ENCODE measurements around the gene PDCD1. TPM values are rescaled to one million over a fixed set of nuclear protein-coding genes. Genes with fewer than 3 reads are reported as not detected.

PDCD1 gene
- total and polyA plus RNA-seq, 2 experiments from 2014 or later = not detected

- H3K36me3 ChIP-seq (ENCODE audit: low read depth) = no peaks in the 10 kb centered on the region
- TF ChIP-seq EZH2 (IDR thresholded peaks at IDR 0.05; ENCODE audit: insufficient read depth, poor library complexity, severe bottlenecking) (no peak), EZH2phosphoT487 (IDR thresholded peaks at IDR 0.05; ENCODE audit: insufficient read depth, low read depth) (no peak)
- no peaks in the 10 kb centered on the region for H3F3A ChIP-seq (ENCODE audit: insufficient read depth)
- 72 to 77% methylated on average over 12 to 14 of the region's 14 CpGs for WGBS, 2 experiments (ENCODE audit: low coverage in 1 of 2, low lambda C conversion rate in 2 of 2, missing lambda C conversion rate in 2 of 2)
- no peaks in the 10 kb centered on the region for H4K20me1 ChIP-seq (ENCODE audit: insufficient read depth)
- H3K4me1 ChIP-seq (ENCODE audit: insufficient read depth) = no peaks in the 10 kb centered on the region
- no peaks in the 10 kb centered on the region; the same call in 1 of the 2 replicates for H3K27me3 ChIP-seq (replicated peaks; ENCODE audit: insufficient read depth)
- DNase-seq = no peak
- no peak overlapping the region for H3K4me3 ChIP-seq
- no peak overlapping the region for H3K27ac ChIP-seq
- no peaks in the 10 kb centered on the region for H3K79me2 ChIP-seq (ENCODE audit: insufficient read depth)
- H3K9me3 ChIP-seq (ENCODE audit: low read depth) = no peaks in the 10 kb centered on the region
- H3K4me2 ChIP-seq (ENCODE audit: unreplicated experiment) = no peak overlapping the region
- H3K9ac ChIP-seq = no peak overlapping the region
- H2AFZ ChIP-seq = no peak overlapping the region
- H3K9me2 ChIP-seq (ENCODE audit: insufficient read depth) = no peaks in the 10 kb centered on the region
- in situ Hi-C loops (cut with MboI) = no loop called here
These were observed 47.2 kb upstream of the PDCD1 start for GRCh38 chr2:241905716-241906377.

GRCh38 chr2:241904791-241905710 lies 46.4 kb upstream of the PDCD1 start:
- no peak overlapping the region for H3K9ac ChIP-seq
- H2AFZ ChIP-seq = no peak overlapping the region
- H3K9me2 ChIP-seq (ENCODE audit: insufficient read depth) = no peaks in the 10 kb centered on the region
- no peaks in the 10 kb centered on the region for H3K79me2 ChIP-seq (ENCODE audit: insufficient read depth)
- in situ Hi-C loops (cut with MboI) = no loop called here
- no peaks in the 10 kb centered on the region for H3K9me3 ChIP-seq (ENCODE audit: low read depth)
- no peaks in the 10 kb centered on the region; the same call in 1 of the 2 replicates for H3K27me3 ChIP-seq (replicated peaks; ENCODE audit: insufficient read depth)
- 85 to 89% methylated on average over 29 of the region's 29 CpGs for WGBS, 2 experiments (ENCODE audit: low coverage in 1 of 2, low lambda C conversion rate in 2 of 2, missing lambda C conversion rate in 2 of 2)
- no peak for TF ChIP-seq EZH2phosphoT487 (IDR thresholded peaks at IDR 0.05; ENCODE audit: insufficient read depth, low read depth)
- no peak for TF ChIP-seq EZH2 (IDR thresholded peaks at IDR 0.05; ENCODE audit: insufficient read depth, poor library complexity, severe bottlenecking)
- no peaks in the 10 kb centered on the region for H4K20me1 ChIP-seq (ENCODE audit: insufficient read depth)
- H3F3A ChIP-seq (ENCODE audit: insufficient read depth) = no peaks in the 10 kb centered on the region
- DNase-seq = no peak
- H3K4me3 ChIP-seq = no peak overlapping the region
- no peak overlapping the region for H3K27ac ChIP-seq
- no peak overlapping the region for H3K4me2 ChIP-seq (ENCODE audit: unreplicated experiment)
- H3K36me3 ChIP-seq (ENCODE audit: low read depth) = no peaks in the 10 kb centered on the region
- H3K4me1 ChIP-seq (ENCODE audit: insufficient read depth) = no peaks in the 10 kb centered on the region

- no peaks in the 10 kb centered on the region for H3K9me3 ChIP-seq (ENCODE audit: low read depth)
- no peaks in the 10 kb centered on the region for H3K36me3 ChIP-seq (ENCODE audit: low read depth)
- DNase-seq = no peak
- no peak overlapping the region for H3K9ac ChIP-seq
- WGBS, 2 experiments (ENCODE audit: low coverage in 1 of 2, low lambda C conversion rate in 2 of 2, missing lambda C conversion rate in 2 of 2) = 81 to 83% methylated on average over 15 to 19 of the region's 19 CpGs
- no peaks in the 10 kb centered on the region for H3K9me2 ChIP-seq (ENCODE audit: insufficient read depth)
- no peaks in the 10 kb centered on the region for H3K79me2 ChIP-seq (ENCODE audit: insufficient read depth)
- H3K27me3 ChIP-seq (replicated peaks; ENCODE audit: insufficient read depth) = peaks cover 4% of the 10 kb centered on the region
- H2AFZ ChIP-seq = no peak overlapping the region
- no peak overlapping the region for H3K4me3 ChIP-seq
- no peaks in the 10 kb centered on the region for H3F3A ChIP-seq (ENCODE audit: insufficient read depth)
- no peaks in the 10 kb centered on the region for H3K4me1 ChIP-seq (ENCODE audit: insufficient read depth)
- in situ Hi-C loops (cut with MboI) = no loop called here
- H3K27ac ChIP-seq = no peak overlapping the region
- H3K4me2 ChIP-seq (ENCODE audit: unreplicated experiment) = no peak overlapping the region
- TF ChIP-seq EZH2 (IDR thresholded peaks at IDR 0.05; ENCODE audit: insufficient read depth, poor library complexity, severe bottlenecking) (no peak), EZH2phosphoT487 (IDR thresholded peaks at IDR 0.05; ENCODE audit: insufficient read depth, low read depth) (no peak)
- no peaks in the 10 kb centered on the region for H4K20me1 ChIP-seq (ENCODE audit: insufficient read depth)
These were observed 45.5 kb upstream of the PDCD1 start for GRCh38 chr2:241904011-241904718.
